Measurements from ENCODE around the gene KEAP1. TPM values are rescaled to one million over a fixed set of nuclear protein-coding genes. Genes with fewer than 3 reads are reported as not detected.

KEAP1 gene
- total RNA-seq, 4 donors from 2014 or later, result 44.2 to 53.6 (median 46.9) TPM

- Histone ChIP-seq H3K4me1 (peaks cover 0 to 23% (median 8%) of the 10 kb centered on the region in 4 donors), H3K27me3 (peaks cover 0 to 15% of the 10 kb centered on the region in 2 donors), H3K27ac (no peak overlapping the region), H3K36me3 (no peaks in the 10 kb centered on the region), H3K9me3 (no peaks in the 10 kb centered on the region), H3K4me3 (no peak overlapping the region)
- no peak for DNase-seq
- TF ChIP-seq POLR2A (IDR thresholded peaks at IDR 0.05) (no peak), CTCF (IDR thresholded peaks at IDR 0.05) (no peak)
Measured at GRCh38 chr19:10521461-10522171, 18.5 kb upstream of the KEAP1 start.

- TF ChIP-seq CTCF (IDR thresholded peaks at IDR 0.05) (no peak), POLR2A (IDR thresholded peaks at IDR 0.05) (no peak)
- no peaks in the 10 kb centered on the region for H3K36me3 ChIP-seq
- no peak overlapping the region for H3K27ac ChIP-seq
- H3K27me3 ChIP-seq, result peaks cover 0 to 15% of the 10 kb centered on the region in 2 donors
- DNase-seq, result no peak
- no peak overlapping the region for H3K4me3 ChIP-seq
- peaks cover 0 to 23% (median 8%) of the 10 kb centered on the region in 4 donors for H3K4me1 ChIP-seq
- H3K9me3 ChIP-seq, result no peaks in the 10 kb centered on the region
Measured at GRCh38 chr19:10520652-10521318, 17.6 kb upstream of the KEAP1 start.

GRCh38 chr19:10519421-10519820, 16.3 kb upstream of the KEAP1 start:
- DNase-seq, result no peak
- TF ChIP-seq POLR2A (IDR thresholded peaks at IDR 0.05), result no peak

GRCh38 chr19:10518444-10519361, 15.5 kb upstream of the KEAP1 start:
- peaks cover 0 to 23% (median 8%) of the 10 kb centered on the region in 4 donors for H3K4me1 ChIP-seq
- H3K4me3 ChIP-seq, result no peak overlapping the region
- DNase-seq, result no peak
- no peak for TF ChIP-seq CTCF (IDR thresholded peaks at IDR 0.05)
- no peak for TF ChIP-seq POLR2A (IDR thresholded peaks at IDR 0.05)
- H3K36me3 ChIP-seq, result no peaks in the 10 kb centered on the region
- no peak overlapping the region for H3K27ac ChIP-seq
- no peaks in the 10 kb centered on the region for H3K9me3 ChIP-seq
- peaks cover 0 to 33% of the 10 kb centered on the region in 2 donors for H3K27me3 ChIP-seq

More at GRCh38 chr19:10519421-10519820, 16.3 kb upstream of the KEAP1 start:
- Histone ChIP-seq H3K27me3 (peaks cover 0 to 26% of the 10 kb centered on the region in 2 donors), H3K4me1 (peaks cover 0 to 23% (median 8%) of the 10 kb centered on the region in 4 donors), H3K27ac (no peak overlapping the region), H3K36me3 (no peaks in the 10 kb centered on the region), H3K4me3 (no peak overlapping the region), H3K9me3 (no peaks in the 10 kb centered on the region)

GRCh38 chr19:10517760-10518443, 14.7 kb upstream of the KEAP1 start:
- H3K27me3 ChIP-seq, result peaks cover 0 to 40% of the 10 kb centered on the region in 2 donors

More at GRCh38 chr19:10517760-10518443, 14.7 kb upstream of the KEAP1 start:
- H3K4me1 ChIP-seq, result peaks cover 0 to 23% (median 8%) of the 10 kb centered on the region in 4 donors
- H3K9me3 ChIP-seq, result no peaks in the 10 kb centered on the region
- H3K4me3 ChIP-seq, result peak overlapping the region in 3 of 4 donors; percentile 10 to 34 (median 31)
- no peak for TF ChIP-seq CTCF (IDR thresholded peaks at IDR 0.05)
- TF ChIP-seq POLR2A (IDR thresholded peaks at IDR 0.05), result no peak
- peak overlapping the region in 1 of 4 donors; percentile 42 for H3K27ac ChIP-seq
- no peaks in the 10 kb centered on the region for H3K36me3 ChIP-seq
- no peak for DNase-seq

Measured in Peyer's patch (tissue), 4 donors.